ENCODE data around the gene NLGN1. TPM values are rescaled to one million over a fixed set of nuclear protein-coding genes. Genes with fewer than 3 reads are reported as not detected.

Gene NLGN1
- total RNA-seq, 5 donors from 2014 or later (not counting 1 experiment from before 2014, with no cell fraction given) = 0.18 TPM; not detected in 4

DNA sequence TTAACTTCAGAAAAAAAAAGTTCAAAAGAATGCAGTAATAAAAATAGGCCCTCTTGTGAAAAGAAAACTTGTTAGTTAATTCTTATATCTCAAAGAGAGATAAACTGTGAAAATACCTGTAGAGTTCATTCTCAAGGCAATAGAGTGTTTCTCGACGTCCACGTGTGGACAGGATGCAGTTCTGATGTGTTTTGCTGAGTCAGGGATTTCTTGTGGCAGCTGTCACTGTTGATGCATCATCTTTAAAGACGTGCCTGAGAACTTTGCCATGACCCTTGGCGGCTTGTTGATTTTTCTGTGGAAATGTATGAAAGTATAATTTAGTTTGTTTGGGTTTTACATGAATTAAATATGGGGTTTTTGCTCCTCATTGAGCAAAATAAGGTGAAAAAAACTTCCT is 702.2 kb downstream of the NLGN1 start:
- H3K4me3 Mint-ChIP-seq = no peak overlapping the region

DNA sequence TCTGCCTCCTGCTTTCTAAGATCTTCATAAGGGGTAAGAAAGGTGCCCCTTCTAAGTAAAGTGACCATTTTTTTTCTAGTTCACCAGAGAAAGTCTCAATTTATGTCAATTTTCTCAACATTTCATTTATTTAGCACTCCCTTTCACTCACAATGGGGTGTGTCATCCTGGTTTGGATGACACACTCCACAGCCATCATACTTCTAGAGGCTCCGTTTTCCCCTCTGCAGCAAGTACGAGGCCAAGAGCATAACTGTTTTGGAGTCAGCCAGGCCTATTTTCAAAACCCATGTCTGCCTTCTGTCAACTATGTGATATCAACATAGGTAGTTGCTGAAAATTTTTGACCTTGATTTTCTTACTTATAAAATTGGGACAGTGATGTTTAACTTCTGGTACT is 703.2 kb downstream of the NLGN1 start:
- ATAC-seq (replicated peaks in 1 of 4) = no peak
- H3K9me3 ChIP-seq = no peaks in the 10 kb centered on the region
- H3K4me3 ChIP-seq (ENCODE audit: control insufficient read depth in 1 of 2, extremely low read depth in 1 of 2, low read length in 1 of 2) = no peak overlapping the region
- Mint-ChIP-seq H3K27ac (no peak overlapping the region), H3K4me3 (no peak overlapping the region), H3K4me1 (no peaks in the 10 kb centered on the region), H3K36me3 (no peaks in the 10 kb centered on the region), H3K27me3 (no peaks in the 10 kb centered on the region), H3K9me3 (peaks cover 0 to 4% (median 3%) of the 10 kb centered on the region in 3 donors)
- H3K4me1 ChIP-seq (ENCODE audit: control insufficient read depth in 1 of 2, extremely low read depth in 1 of 2, insufficient read depth in 2 of 2, low read length in 2 of 2) = no peaks in the 10 kb centered on the region
- CTCF ChIA-PET = interaction anchor here in 1 of 2 donors (0.7 kb wide), 1 partner anchor 45 kb away, joined by 5 read pairs; no protein-coding TSS in a partner anchor
- DNase-seq = no peak
- no peaks in the 10 kb centered on the region for H3K27me3 ChIP-seq (replicated peaks in 1 of 2; ENCODE audit: control insufficient read depth in 2 of 2, extremely low read depth in 1 of 2, insufficient read depth in 2 of 2, low read length in 1 of 2)
- no peak overlapping the region for H3K27ac ChIP-seq (ENCODE audit: low read length)
- no CpG with 5 or more reads among the region's 2 CpGs for WGBS (ENCODE audit: insufficient coverage)
- POLR2A ChIA-PET = no interaction called here
- no peaks in the 10 kb centered on the region for H3K36me3 ChIP-seq (ENCODE audit: control insufficient read depth in 2 of 2, extremely low read depth in 1 of 2, insufficient read depth in 1 of 2, low read length in 1 of 2)

More for the DNA sequence above, 702.2 kb downstream of the NLGN1 start:
- Mint-ChIP-seq H3K36me3 (no peaks in the 10 kb centered on the region), H3K27ac (no peak overlapping the region), H3K9me3 (peaks cover 0 to 4% (median 3%) of the 10 kb centered on the region in 3 donors), H3K4me1 (no peaks in the 10 kb centered on the region), H3K27me3 (no peaks in the 10 kb centered on the region)
- Histone ChIP-seq H3K9me3 (no peaks in the 10 kb centered on the region), H3K36me3 (ENCODE audit: control insufficient read depth in 2 of 2, extremely low read depth in 1 of 2, insufficient read depth in 1 of 2, low read length in 1 of 2) (no peaks in the 10 kb centered on the region), H3K27me3 (replicated peaks in 1 of 2; ENCODE audit: control insufficient read depth in 2 of 2, extremely low read depth in 1 of 2, insufficient read depth in 2 of 2, low read length in 1 of 2) (no peaks in the 10 kb centered on the region), H3K4me1 (ENCODE audit: control insufficient read depth in 1 of 2, extremely low read depth in 1 of 2, insufficient read depth in 2 of 2, low read length in 2 of 2) (no peaks in the 10 kb centered on the region), H3K4me3 (ENCODE audit: control insufficient read depth in 1 of 2, extremely low read depth in 1 of 2, low read length in 1 of 2) (no peak overlapping the region), H3K27ac (ENCODE audit: low read length) (no peak overlapping the region)
- CTCF ChIA-PET = no interaction called here
- no peak for DNase-seq
- 93% methylated on average over 4 of the region's 5 CpGs for WGBS (ENCODE audit: insufficient coverage)
- no peak for ATAC-seq (replicated peaks in 1 of 4)
- POLR2A ChIA-PET = no interaction called here

- Mint-ChIP-seq H3K9me3 (peaks cover 0 to 4% (median 3%) of the 10 kb centered on the region in 3 donors), H3K27ac (no peak overlapping the region), H3K36me3 (no peaks in the 10 kb centered on the region), H3K4me3 (no peak overlapping the region), H3K27me3 (no peaks in the 10 kb centered on the region), H3K4me1 (no peaks in the 10 kb centered on the region)
- Histone ChIP-seq H3K4me1 (ENCODE audit: control insufficient read depth in 1 of 2, extremely low read depth in 1 of 2, insufficient read depth in 2 of 2, low read length in 2 of 2) (no peaks in the 10 kb centered on the region), H3K36me3 (ENCODE audit: control insufficient read depth in 2 of 2, extremely low read depth in 1 of 2, insufficient read depth in 1 of 2, low read length in 1 of 2) (no peaks in the 10 kb centered on the region), H3K9me3 (no peaks in the 10 kb centered on the region), H3K27ac (ENCODE audit: low read length) (no peak overlapping the region), H3K4me3 (ENCODE audit: control insufficient read depth in 1 of 2, extremely low read depth in 1 of 2, low read length in 1 of 2) (no peak overlapping the region), H3K27me3 (replicated peaks in 1 of 2; ENCODE audit: control insufficient read depth in 2 of 2, extremely low read depth in 1 of 2, insufficient read depth in 2 of 2, low read length in 1 of 2) (no peaks in the 10 kb centered on the region)
- 80% methylated on average over 3 of the region's 5 CpGs for WGBS (ENCODE audit: insufficient coverage)
- DNase-seq = no peak
- ChIA-PET CTCF (no interaction called here), POLR2A (no interaction called here)
- no peak for ATAC-seq (replicated peaks in 1 of 4)
Measured at GRCh38 chr3:174101244-174101643, 703.7 kb downstream of the NLGN1 start.

GRCh38 chr3:174102274-174102673 is 704.7 kb downstream of the NLGN1 start:
- ATAC-seq (replicated peaks in 1 of 4) (no peak), DNase-seq (no peak)
- H3K9me3 Mint-ChIP-seq = peaks cover 0 to 4% (median 3%) of the 10 kb centered on the region in 3 donors
- H3K4me1 ChIP-seq (ENCODE audit: control insufficient read depth in 1 of 2, extremely low read depth in 1 of 2, insufficient read depth in 2 of 2, low read length in 2 of 2) = no peaks in the 10 kb centered on the region
- H3K4me1 Mint-ChIP-seq = no peaks in the 10 kb centered on the region
- H3K9me3 ChIP-seq = no peaks in the 10 kb centered on the region
- H3K27ac ChIP-seq (ENCODE audit: low read length) = no peak overlapping the region
- POLR2A ChIA-PET = no interaction called here
- no peaks in the 10 kb centered on the region for H3K36me3 Mint-ChIP-seq
- CTCF ChIA-PET = no interaction called here
- 65% methylated on average over 2 of the region's 7 CpGs for WGBS (ENCODE audit: insufficient coverage)
- H3K27ac Mint-ChIP-seq = no peak overlapping the region
- H3K36me3 ChIP-seq (ENCODE audit: control insufficient read depth in 2 of 2, extremely low read depth in 1 of 2, insufficient read depth in 1 of 2, low read length in 1 of 2) = no peaks in the 10 kb centered on the region
- no peaks in the 10 kb centered on the region for H3K27me3 Mint-ChIP-seq
- no peak overlapping the region for H3K4me3 Mint-ChIP-seq
- no peak overlapping the region for H3K4me3 ChIP-seq (ENCODE audit: control insufficient read depth in 1 of 2, extremely low read depth in 1 of 2, low read length in 1 of 2)
- H3K27me3 ChIP-seq (replicated peaks in 1 of 2; ENCODE audit: control insufficient read depth in 2 of 2, extremely low read depth in 1 of 2, insufficient read depth in 2 of 2, low read length in 1 of 2) = no peaks in the 10 kb centered on the region

- POLR2A ChIA-PET = no interaction called here
- no CpG with 5 or more reads among the region's 3 CpGs for WGBS (ENCODE audit: insufficient coverage)
- H3K4me1 ChIP-seq (ENCODE audit: control insufficient read depth in 1 of 2, extremely low read depth in 1 of 2, insufficient read depth in 2 of 2, low read length in 2 of 2) = no peaks in the 10 kb centered on the region
- Mint-ChIP-seq H3K4me3 (no peak overlapping the region), H3K27me3 (no peaks in the 10 kb centered on the region), H3K27ac (no peak overlapping the region), H3K36me3 (no peaks in the 10 kb centered on the region), H3K9me3 (peaks cover 0 to 4% (median 3%) of the 10 kb centered on the region in 3 donors), H3K4me1 (no peaks in the 10 kb centered on the region)
- ATAC-seq (replicated peaks in 1 of 4) (no peak), DNase-seq (no peak)
- no peaks in the 10 kb centered on the region for H3K36me3 ChIP-seq (ENCODE audit: control insufficient read depth in 2 of 2, extremely low read depth in 1 of 2, insufficient read depth in 1 of 2, low read length in 1 of 2)
- H3K27me3 ChIP-seq (replicated peaks in 1 of 2; ENCODE audit: control insufficient read depth in 2 of 2, extremely low read depth in 1 of 2, insufficient read depth in 2 of 2, low read length in 1 of 2) = no peaks in the 10 kb centered on the region
- H3K27ac ChIP-seq (ENCODE audit: low read length) = no peak overlapping the region
- H3K9me3 ChIP-seq = no peaks in the 10 kb centered on the region
- CTCF ChIA-PET = no interaction called here
- no peak overlapping the region for H3K4me3 ChIP-seq (ENCODE audit: control insufficient read depth in 1 of 2, extremely low read depth in 1 of 2, low read length in 1 of 2)
Measured at GRCh38 chr3:174102866-174103265, 705.3 kb downstream of the NLGN1 start.

DNA sequence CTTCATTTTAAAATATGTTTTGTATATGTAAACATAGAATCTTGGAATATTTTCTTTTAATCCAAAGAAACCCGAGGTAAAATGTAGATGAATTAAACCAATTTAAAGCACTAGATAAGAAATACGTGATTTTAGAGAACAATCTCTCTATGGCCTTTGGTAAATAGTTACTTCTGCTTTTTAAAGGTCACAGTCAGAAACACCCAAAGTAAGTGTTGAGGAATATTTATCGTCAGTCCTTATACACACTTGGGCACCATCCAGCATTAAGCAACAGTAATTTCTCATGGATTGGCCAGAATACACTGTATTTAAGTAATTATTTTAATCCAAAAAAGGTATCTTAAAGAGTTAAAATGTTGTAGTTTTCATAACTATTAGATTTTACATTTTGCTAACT is 713.2 kb downstream of the NLGN1 start:
- H3K4me3 ChIP-seq (ENCODE audit: control insufficient read depth in 1 of 2, extremely low read depth in 1 of 2, low read length in 1 of 2) = no peak overlapping the region
- Mint-ChIP-seq H3K9me3 (peaks cover 2 to 5% (median 4%) of the 10 kb centered on the region in 3 donors), H3K27me3 (no peaks in the 10 kb centered on the region), H3K4me3 (no peak overlapping the region), H3K36me3 (no peaks in the 10 kb centered on the region), H3K27ac (no peak overlapping the region), H3K4me1 (no peaks in the 10 kb centered on the region)
- POLR2A ChIA-PET = no interaction called here
- no peaks in the 10 kb centered on the region for H3K36me3 ChIP-seq (ENCODE audit: control insufficient read depth in 2 of 2, extremely low read depth in 1 of 2, insufficient read depth in 1 of 2, low read length in 1 of 2)
- no CpG with 5 or more reads among the region's 3 CpGs for WGBS (ENCODE audit: insufficient coverage)
- CTCF ChIA-PET = no interaction called here
- H3K9me3 ChIP-seq = no peaks in the 10 kb centered on the region
- no peak for ATAC-seq (replicated peaks in 1 of 4)
- DNase-seq = no peak
- H3K4me1 ChIP-seq (ENCODE audit: control insufficient read depth in 1 of 2, extremely low read depth in 1 of 2, insufficient read depth in 2 of 2, low read length in 2 of 2) = no peaks in the 10 kb centered on the region
- H3K27ac ChIP-seq (ENCODE audit: low read length) = no peak overlapping the region
- H3K27me3 ChIP-seq (replicated peaks in 1 of 2; ENCODE audit: control insufficient read depth in 2 of 2, extremely low read depth in 1 of 2, insufficient read depth in 2 of 2, low read length in 1 of 2) = no peaks in the 10 kb centered on the region

DNA sequence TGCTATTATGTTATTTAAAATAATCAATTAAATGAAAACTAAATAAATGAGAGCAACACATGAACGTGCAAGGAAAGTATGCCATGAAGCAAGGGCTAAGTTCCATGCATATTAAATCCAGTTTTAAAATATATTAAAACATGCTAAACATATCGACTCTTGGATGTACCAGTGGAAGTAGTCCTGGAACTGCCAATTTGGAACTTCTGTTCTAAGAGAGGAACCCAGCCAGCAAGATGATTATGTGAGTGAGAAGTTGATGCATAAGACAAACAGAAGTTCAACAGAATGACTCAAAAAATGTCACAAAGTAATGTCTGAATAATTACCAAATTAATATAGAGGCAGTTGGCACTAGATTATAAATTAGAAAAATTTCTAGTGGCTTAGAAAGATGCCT is 714.2 kb downstream of the NLGN1 start:
- no peak overlapping the region for H3K27ac Mint-ChIP-seq
- DNase-seq (no peak), ATAC-seq (replicated peaks in 1 of 4) (no peak)
- Histone ChIP-seq H3K4me3 (ENCODE audit: control insufficient read depth in 1 of 2, extremely low read depth in 1 of 2, low read length in 1 of 2) (no peak overlapping the region), H3K27ac (ENCODE audit: low read length) (no peak overlapping the region), H3K4me1 (ENCODE audit: control insufficient read depth in 1 of 2, extremely low read depth in 1 of 2, insufficient read depth in 2 of 2, low read length in 2 of 2) (no peaks in the 10 kb centered on the region), H3K9me3 (no peaks in the 10 kb centered on the region), H3K27me3 (replicated peaks in 1 of 2; ENCODE audit: control insufficient read depth in 2 of 2, extremely low read depth in 1 of 2, insufficient read depth in 2 of 2, low read length in 1 of 2) (no peaks in the 10 kb centered on the region), H3K36me3 (ENCODE audit: control insufficient read depth in 2 of 2, extremely low read depth in 1 of 2, insufficient read depth in 1 of 2, low read length in 1 of 2) (no peaks in the 10 kb centered on the region)
- H3K4me1 Mint-ChIP-seq = no peaks in the 10 kb centered on the region
- H3K36me3 Mint-ChIP-seq = no peaks in the 10 kb centered on the region
- ChIA-PET CTCF (no interaction called here), POLR2A (no interaction called here)
- WGBS (ENCODE audit: insufficient coverage) = no CpG with 5 or more reads among the region's 2 CpGs
- no peak overlapping the region for H3K4me3 Mint-ChIP-seq
- peaks cover 2 to 5% (median 4%) of the 10 kb centered on the region in 3 donors for H3K9me3 Mint-ChIP-seq
- H3K27me3 Mint-ChIP-seq = no peaks in the 10 kb centered on the region

All from T-cell (primary cell).